Measurements from ENCODE around the gene LYZL1.

GRCh38 chr10:29295813-29296212, 6.9 kb downstream of the LYZL1 start:
- TF ChIP-seq, protein P1, sequence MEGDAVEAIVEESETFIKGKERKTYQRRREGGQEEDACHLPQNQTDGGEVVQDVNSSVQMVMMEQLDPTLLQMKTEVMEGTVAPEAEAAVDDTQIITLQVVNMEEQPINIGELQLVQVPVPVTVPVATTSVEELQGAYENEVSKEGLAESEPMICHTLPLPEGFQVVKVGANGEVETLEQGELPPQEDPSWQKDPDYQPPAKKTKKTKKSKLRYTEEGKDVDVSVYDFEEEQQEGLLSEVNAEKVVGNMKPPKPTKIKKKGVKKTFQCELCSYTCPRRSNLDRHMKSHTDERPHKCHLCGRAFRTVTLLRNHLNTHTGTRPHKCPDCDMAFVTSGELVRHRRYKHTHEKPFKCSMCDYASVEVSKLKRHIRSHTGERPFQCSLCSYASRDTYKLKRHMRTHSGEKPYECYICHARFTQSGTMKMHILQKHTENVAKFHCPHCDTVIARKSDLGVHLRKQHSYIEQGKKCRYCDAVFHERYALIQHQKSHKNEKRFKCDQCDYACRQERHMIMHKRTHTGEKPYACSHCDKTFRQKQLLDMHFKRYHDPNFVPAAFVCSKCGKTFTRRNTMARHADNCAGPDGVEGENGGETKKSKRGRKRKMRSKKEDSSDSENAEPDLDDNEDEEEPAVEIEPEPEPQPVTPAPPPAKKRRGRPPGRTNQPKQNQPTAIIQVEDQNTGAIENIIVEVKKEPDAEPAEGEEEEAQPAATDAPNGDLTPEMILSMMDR (IDR thresholded peaks at IDR 0.05): no peak
- no peak for TF ChIP-seq POLR2A (IDR thresholded peaks at IDR 0.05)

Data from testis (tissue), 2 donors.